ENCODE data around the gene RNF40.

The RNF40 gene

GRCh38 chr16:30786115-30786935 is 24.2 kb downstream of the RNF40 start:
- H3K4me3 ChIP-seq (ENCODE audit: low read length) = peak overlapping the region; percentile 83
- no peaks in the 10 kb centered on the region for H4K20me1 ChIP-seq (ENCODE audit: control insufficient read depth, insufficient read depth, low read depth, low read length)
- H3K9me2 ChIP-seq (replicated peaks; ENCODE audit: control insufficient read depth, low read length) = no peaks in the 10 kb centered on the region
- H3K27me3 ChIP-seq (ENCODE audit: control insufficient read depth, low read length) = no peaks in the 10 kb centered on the region
- TF ChIP-seq, protein P1, sequence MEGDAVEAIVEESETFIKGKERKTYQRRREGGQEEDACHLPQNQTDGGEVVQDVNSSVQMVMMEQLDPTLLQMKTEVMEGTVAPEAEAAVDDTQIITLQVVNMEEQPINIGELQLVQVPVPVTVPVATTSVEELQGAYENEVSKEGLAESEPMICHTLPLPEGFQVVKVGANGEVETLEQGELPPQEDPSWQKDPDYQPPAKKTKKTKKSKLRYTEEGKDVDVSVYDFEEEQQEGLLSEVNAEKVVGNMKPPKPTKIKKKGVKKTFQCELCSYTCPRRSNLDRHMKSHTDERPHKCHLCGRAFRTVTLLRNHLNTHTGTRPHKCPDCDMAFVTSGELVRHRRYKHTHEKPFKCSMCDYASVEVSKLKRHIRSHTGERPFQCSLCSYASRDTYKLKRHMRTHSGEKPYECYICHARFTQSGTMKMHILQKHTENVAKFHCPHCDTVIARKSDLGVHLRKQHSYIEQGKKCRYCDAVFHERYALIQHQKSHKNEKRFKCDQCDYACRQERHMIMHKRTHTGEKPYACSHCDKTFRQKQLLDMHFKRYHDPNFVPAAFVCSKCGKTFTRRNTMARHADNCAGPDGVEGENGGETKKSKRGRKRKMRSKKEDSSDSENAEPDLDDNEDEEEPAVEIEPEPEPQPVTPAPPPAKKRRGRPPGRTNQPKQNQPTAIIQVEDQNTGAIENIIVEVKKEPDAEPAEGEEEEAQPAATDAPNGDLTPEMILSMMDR (IDR thresholded peaks at IDR 0.05; ENCODE audit: low read depth, low read length, poor library complexity, severe bottlenecking) = no peak
- no peak for TF ChIP-seq EZH2phosphoT487 (IDR thresholded peaks at IDR 0.05; ENCODE audit: borderline replicate concordance, low read length)
- peaks cover 14% of the 10 kb centered on the region for H3K36me3 ChIP-seq (ENCODE audit: control insufficient read depth, low read length)
- H3K79me2 ChIP-seq (ENCODE audit: control insufficient read depth, low read length) = peaks cover 21% of the 10 kb centered on the region
- no peak overlapping the region for H3K27ac ChIP-seq (ENCODE audit: low read depth, low read length)
- no peaks in the 10 kb centered on the region for H3F3A ChIP-seq (ENCODE audit: control insufficient read depth, insufficient read depth)
- no peaks in the 10 kb centered on the region for H3K9me3 ChIP-seq (ENCODE audit: control insufficient read depth, insufficient read depth, low read length)
- peaks cover 19% of the 10 kb centered on the region for H3K4me1 ChIP-seq (ENCODE audit: control insufficient read depth, low read length)
- H3K4me2 ChIP-seq (ENCODE audit: low read length) = peak overlapping the region; percentile 63

DNA sequence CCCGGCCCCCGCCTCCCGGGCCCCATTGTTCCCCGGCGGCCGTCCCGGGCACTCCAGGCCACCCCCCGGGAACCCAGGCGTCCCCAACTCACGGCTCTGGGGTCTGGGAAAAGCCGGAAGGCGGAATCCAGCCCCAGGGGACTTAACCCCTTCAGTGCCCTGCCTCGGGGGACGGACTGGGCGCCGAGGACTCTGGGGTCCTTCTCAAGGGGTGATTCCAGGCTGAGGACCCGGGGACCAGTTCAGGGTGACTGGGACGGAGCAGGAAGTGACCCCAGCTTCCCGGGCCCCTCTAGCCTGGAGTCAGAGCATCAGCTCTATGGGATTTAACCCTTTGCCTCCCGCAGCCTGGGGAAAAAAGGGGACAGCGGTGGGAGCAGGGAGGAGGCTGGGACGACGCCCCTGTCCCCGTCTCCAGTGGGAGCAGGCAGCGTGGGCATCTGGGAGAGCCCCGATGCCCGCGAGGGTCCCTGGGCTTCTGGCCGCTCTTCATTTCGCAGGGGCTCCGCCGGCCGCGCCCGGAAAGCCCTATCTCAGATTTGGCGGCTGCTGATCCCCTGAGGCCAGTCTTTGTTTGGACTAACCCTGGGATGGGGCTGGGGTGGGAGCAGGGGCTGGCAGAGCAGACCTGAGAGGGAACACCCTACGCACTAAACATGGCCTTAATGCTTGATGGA is 25.0 kb downstream of the RNF40 start, which contains the start of gene ZNF629:
Gene ZNF629, minus strand, starts transcription at position 270 of the 677 bp plus-strand sequence. CDS start 2,723 bp downstream, outside the sequence.
- TF ChIP-seq EZH2phosphoT487 (IDR thresholded peaks at IDR 0.05; ENCODE audit: borderline replicate concordance, low read length) = no peak
- TF ChIP-seq, protein P1 (IDR thresholded peaks at IDR 0.05; ENCODE audit: low read depth, low read length, poor library complexity, severe bottlenecking) = no peak
- Histone ChIP-seq H3K4me2 (ENCODE audit: low read length) (peak within 1 kb of the TSS; percentile 63), H3F3A (ENCODE audit: control insufficient read depth, insufficient read depth) (no peaks in the 10 kb centered on the region)

DNA sequence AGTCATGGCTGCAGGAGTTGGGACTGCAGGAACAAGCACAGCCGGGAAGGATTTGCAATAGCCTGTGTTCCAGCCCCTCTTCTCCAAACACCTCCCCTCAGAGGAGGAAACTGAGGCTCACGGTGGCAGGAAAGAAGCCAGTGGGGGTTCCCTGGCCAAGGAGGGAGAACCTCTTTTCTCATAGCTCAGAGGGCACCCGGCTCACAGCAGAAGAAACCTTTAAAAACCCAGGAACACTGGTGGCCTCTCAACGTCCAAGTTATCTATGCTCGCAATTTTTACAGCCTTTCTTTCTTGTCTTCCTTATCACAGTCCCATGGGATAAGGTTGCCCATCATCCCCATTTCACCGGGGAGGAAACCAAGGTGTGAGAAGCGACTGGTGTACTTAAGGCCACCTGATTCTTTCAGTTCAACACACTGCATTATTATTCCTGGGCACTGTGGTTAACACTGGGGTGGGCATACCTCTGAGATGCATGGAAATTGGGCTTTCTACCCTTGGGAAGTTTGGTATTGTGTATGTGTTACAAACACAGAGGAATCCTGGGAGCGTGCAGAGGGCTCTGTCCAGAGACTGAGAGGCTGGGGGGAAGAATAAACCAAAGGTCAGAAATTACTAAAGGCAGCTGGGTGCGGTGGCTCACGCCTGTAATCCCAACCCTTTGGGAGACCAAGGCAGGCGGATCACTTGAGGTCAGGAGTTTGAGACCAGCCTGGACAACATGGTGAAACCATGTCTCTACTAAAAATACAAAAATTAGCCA is 25.7 kb downstream of the RNF40 start:
- H3K27ac ChIP-seq (ENCODE audit: low read depth, low read length) = no peak overlapping the region
- H3K4me3 ChIP-seq (ENCODE audit: low read length) = peak overlapping the region; percentile 83

More for the DNA sequence above, 25.0 kb downstream of the RNF40 start, which contains the start of gene ZNF629:
- Histone ChIP-seq H3K27ac (ENCODE audit: low read depth, low read length) (no peak within 1 kb of the TSS), H3K27me3 (ENCODE audit: control insufficient read depth, low read length) (no peaks in the 10 kb centered on the region), H3K9me3 (ENCODE audit: control insufficient read depth, insufficient read depth, low read length) (no peaks in the 10 kb centered on the region), H3K79me2 (ENCODE audit: control insufficient read depth, low read length) (peaks cover 21% of the 10 kb centered on the region), H4K20me1 (ENCODE audit: control insufficient read depth, insufficient read depth, low read depth, low read length) (no peaks in the 10 kb centered on the region), H3K4me3 (ENCODE audit: low read length) (peak within 1 kb of the TSS; percentile 83), H3K4me1 (ENCODE audit: control insufficient read depth, low read length) (peaks cover 19% of the 10 kb centered on the region), H3K9me2 (replicated peaks; ENCODE audit: control insufficient read depth, low read length) (no peaks in the 10 kb centered on the region), H3K36me3 (ENCODE audit: control insufficient read depth, low read length) (peaks cover 14% of the 10 kb centered on the region)

More for the DNA sequence above, 25.7 kb downstream of the RNF40 start:
- Histone ChIP-seq H3K9me3 (ENCODE audit: control insufficient read depth, insufficient read depth, low read length) (no peaks in the 10 kb centered on the region), H4K20me1 (ENCODE audit: control insufficient read depth, insufficient read depth, low read depth, low read length) (no peaks in the 10 kb centered on the region), H3K79me2 (ENCODE audit: control insufficient read depth, low read length) (peaks cover 21% of the 10 kb centered on the region), H3K4me2 (ENCODE audit: low read length) (peak overlapping the region; percentile 63), H3K4me1 (ENCODE audit: control insufficient read depth, low read length) (peaks cover 19% of the 10 kb centered on the region), H3K27me3 (ENCODE audit: control insufficient read depth, low read length) (no peaks in the 10 kb centered on the region), H3K36me3 (ENCODE audit: control insufficient read depth, low read length) (peaks cover 10% of the 10 kb centered on the region), H3F3A (ENCODE audit: control insufficient read depth, insufficient read depth) (no peaks in the 10 kb centered on the region), H3K9me2 (replicated peaks; ENCODE audit: control insufficient read depth, low read length) (no peaks in the 10 kb centered on the region)
- TF ChIP-seq, protein P1 (IDR thresholded peaks at IDR 0.05; ENCODE audit: low read depth, low read length, poor library complexity, severe bottlenecking) = no peak
- no peak for TF ChIP-seq EZH2phosphoT487 (IDR thresholded peaks at IDR 0.05; ENCODE audit: borderline replicate concordance, low read length)
